ENCODE results near the gene CNTNAP5. TPM values are rescaled to one million over a fixed set of nuclear protein-coding genes. Genes with fewer than 3 reads are reported as not detected.

Gene CNTNAP5
- total and polyA plus RNA-seq, 2 of the 8 experiments (the other 6 are each of a cell fraction or from before 2014, with no cell fraction given), result 0.11 to 0.76 TPM

DNA sequence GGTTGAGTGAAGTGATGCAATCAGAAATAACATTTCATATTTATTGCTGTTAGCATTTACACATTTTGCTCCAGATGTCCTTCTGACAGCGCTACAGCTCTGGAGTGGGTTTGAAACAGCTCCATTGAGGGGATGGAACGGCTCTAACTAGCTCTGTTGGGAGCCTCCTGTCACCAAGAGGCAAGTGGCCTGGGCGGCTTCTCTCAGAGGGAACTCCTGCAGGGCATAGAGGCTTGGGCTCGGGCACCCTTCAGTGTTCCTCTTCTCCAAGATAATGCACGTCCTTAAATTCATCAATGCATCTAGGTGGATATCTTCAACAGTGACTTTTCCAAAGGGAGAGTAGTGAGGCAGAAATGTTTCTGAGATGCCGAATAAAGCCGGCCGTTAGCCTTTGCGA lies 122.5 kb downstream of the CNTNAP5 start:
- no peak for FAIRE-seq
- ChIA-PET POLR2A (ENCODE audit: partially characterized antibody) (no interaction called here), CTCF (ENCODE audit: partially characterized antibody) (no interaction called here)
- H2BK12ac ChIP-seq (ENCODE audit: low read depth, low read length), result no peak overlapping the region
- 0 out of 7 replicates have a peak, but pooled peaks cover 0 to 2% (median 0%) of the 10 kb centered on the region in 4 experiments for H3K4me1 ChIP-seq (replicated peaks in 1 of 4; ENCODE audit: control insufficient read depth in 3 of 4, insufficient read depth in 4 of 4, low read length in 3 of 4)
- H3K79me1 ChIP-seq (ENCODE audit: low read depth, low read length), result no peaks in the 10 kb centered on the region
- no peak overlapping the region for H3K9ac ChIP-seq (replicated peaks in 1 of 4; ENCODE audit: extremely low read depth in 1 of 4, low read depth in 3 of 4, low read length in 3 of 4)
- no peaks in the 10 kb centered on the region for H3K36me3 ChIP-seq (ENCODE audit: control insufficient read depth in 2 of 4, insufficient read depth in 4 of 4, low read length in 3 of 4)
- H3K9me3 ChIP-seq (ENCODE audit: insufficient read depth in 2 of 2, low read depth in 1 of 2, low read length in 1 of 2), result no peaks in the 10 kb centered on the region
- H4K8ac ChIP-seq (ENCODE audit: extremely low read depth, insufficient read depth, low read length), result no peak overlapping the region
- H3K27ac ChIP-seq (ENCODE audit: low read depth, low read length), result no peak overlapping the region
- H2AK5ac ChIP-seq (ENCODE audit: low read depth, low read length), result no peak overlapping the region
- no peaks in the 10 kb centered on the region for H3K79me2 ChIP-seq (ENCODE audit: control insufficient read depth in 1 of 2, insufficient read depth in 2 of 2, low read length in 2 of 2)
- no peak overlapping the region for H2BK120ac ChIP-seq (replicated peaks; ENCODE audit: low read depth, low read length)
- no peak overlapping the region for H2BK15ac ChIP-seq (ENCODE audit: low read length)
- H4K5ac ChIP-seq (ENCODE audit: insufficient read length, low read depth, low read length), result no peak overlapping the region
- WGBS, 2 experiments (ENCODE audit: extremely low coverage in 1 of 2, insufficient coverage in 1 of 2, insufficient read length in 1 of 2, insufficient replicate concordance in 2 of 2, low coverage in 1 of 2, low lambda C conversion rate in 2 of 2, missing lambda C conversion rate in 1 of 2), result 80% methylated on average over 9 of the region's 9 CpGs; no CpG with 5 or more reads in 1 of the 2 experiments
- H3K4me2 ChIP-seq (ENCODE audit: insufficient read depth in 1 of 2, low read depth in 2 of 2, low read length in 2 of 2), result no peak overlapping the region
- H2AFZ ChIP-seq (ENCODE audit: low read length), result no peak overlapping the region
- H3K4me3 ChIP-seq (ENCODE audit: extremely low read depth in 1 of 4, insufficient read depth in 2 of 4, low read depth in 3 of 4, low read length in 4 of 4), result no peak overlapping the region
- DNase-seq (ENCODE audit: low read depth in 1 of 2, low spot score in 2 of 2), result no peak
- no peak overlapping the region for H2BK20ac ChIP-seq (ENCODE audit: low read length)
- H3K14ac ChIP-seq (ENCODE audit: insufficient read length), result no peak overlapping the region
- H4K91ac ChIP-seq (replicated peaks; ENCODE audit: insufficient read length, low read length), result no peak overlapping the region
- H3K4ac ChIP-seq (replicated peaks; ENCODE audit: insufficient read length, low read depth, low read length), result no peak overlapping the region
- H4K20me1 ChIP-seq (replicated peaks in 1 of 2; ENCODE audit: control insufficient read depth in 1 of 2, insufficient read depth in 2 of 2, low read length in 2 of 2), result no peaks in the 10 kb centered on the region
- no peak overlapping the region for H3K23ac ChIP-seq (ENCODE audit: insufficient read length)
- no peak overlapping the region for H2BK5ac ChIP-seq (ENCODE audit: low read depth, low read length)
- no peak overlapping the region; the same call in 1 of the 2 replicates for H3K18ac ChIP-seq (ENCODE audit: extremely low read depth, low read length)
- H3K27me3 ChIP-seq (replicated peaks in 1 of 4; ENCODE audit: control insufficient read depth in 3 of 4, extremely low read depth in 1 of 4, insufficient read depth in 3 of 4, low read length in 3 of 4), result peaks cover 0 to 6% (median under 1%) of the 10 kb centered on the region in 4 experiments; a peak in 4 of 7 replicates
- no peaks in the 10 kb centered on the region for H3K23me2 ChIP-seq (ENCODE audit: low read depth, low read length)
- TF ChIP-seq BRCA1 (IDR thresholded peaks at IDR 0.05; ENCODE audit: low read depth, low read length) (no peak), KDM4A (IDR thresholded peaks at IDR 0.05; ENCODE audit: low read depth, low read length, severe bottlenecking) (no peak), JUND (IDR thresholded peaks at IDR 0.05; ENCODE audit: low read length) (no peak), NANOG (IDR thresholded peaks at IDR 0.05; ENCODE audit: insufficient read depth, low read depth, low read length, poor library complexity, severe bottlenecking) (no peak), SRF (IDR thresholded peaks at IDR 0.05; ENCODE audit: low read depth, low read length) (no peak), HDAC6 (IDR thresholded peaks at IDR 0.05; ENCODE audit: low read depth, low read length) (no peak), TBP (IDR thresholded peaks at IDR 0.05; ENCODE audit: low read depth, low read length) (no peak)
- no peak overlapping the region for H3K56ac ChIP-seq (replicated peaks; ENCODE audit: insufficient read length, low read depth, low read length)

Data from H1 (cell line).